ENCODE measurements around the gene TRIM47.

TRIM47 gene

GRCh38 chr17:75834279-75834920 is 44.0 kb downstream of the TRIM47 start:
- no peak overlapping the region for H3K4me3 ChIP-seq (ENCODE audit: low read depth, low read length)

GRCh38 chr17:75832652-75833400 is 45.6 kb downstream of the TRIM47 start:
- no peak overlapping the region for H3K4me3 ChIP-seq (ENCODE audit: low read depth, low read length)

GRCh38 chr17:75832164-75832651 is 46.2 kb downstream of the TRIM47 start:
- H3K4me3 ChIP-seq (ENCODE audit: low read depth, low read length): no peak overlapping the region

- no peak overlapping the region for H3K4me3 ChIP-seq (ENCODE audit: low read depth, low read length)
Measured at GRCh38 chr17:75831032-75831571, 47.3 kb downstream of the TRIM47 start.

- no peak overlapping the region for H3K4me3 ChIP-seq (ENCODE audit: low read depth, low read length)
Measured at GRCh38 chr17:75830164-75831031, 48.0 kb downstream of the TRIM47 start.

GRCh38 chr17:75829747-75830146 is 48.6 kb downstream of the TRIM47 start:
- H3K4me3 ChIP-seq (ENCODE audit: low read depth, low read length): no peak overlapping the region

GRCh38 chr17:75828741-75829140 is 49.6 kb downstream of the TRIM47 start:
- no peak overlapping the region for H3K4me3 ChIP-seq (ENCODE audit: low read depth, low read length)

- no peak overlapping the region for H3K4me3 ChIP-seq (ENCODE audit: low read depth, low read length)
Measured at GRCh38 chr17:75828076-75828400, 50.3 kb downstream of the TRIM47 start.

- H3K4me3 ChIP-seq (ENCODE audit: low read depth, low read length): no peak overlapping the region
Measured at GRCh38 chr17:75827308-75828075, 50.9 kb downstream of the TRIM47 start.

- H3K4me3 ChIP-seq (ENCODE audit: low read depth, low read length): no peak overlapping the region
Measured at GRCh38 chr17:75826561-75827307, 51.6 kb downstream of the TRIM47 start.

GRCh38 chr17:75825748-75826370 is 52.5 kb downstream of the TRIM47 start:
- H3K4me3 ChIP-seq (ENCODE audit: low read depth, low read length): no peak overlapping the region

GRCh38 chr17:75825149-75825552 is 53.2 kb downstream of the TRIM47 start:
- H3K4me3 ChIP-seq (ENCODE audit: low read depth, low read length): no peak overlapping the region

- H3K4me3 ChIP-seq (ENCODE audit: low read depth, low read length): no peak overlapping the region
Measured at GRCh38 chr17:75824666-75825065, 53.7 kb downstream of the TRIM47 start.
